ENCODE data around the gene CRTC1. TPM values are rescaled to one million over a fixed set of nuclear protein-coding genes. Genes with fewer than 3 reads are reported as not detected.
"Not testable (repeated sequence)": the region's sequence is repeated elsewhere in the genome, so short reads cannot be mapped to it uniquely, and the experiment has no call there.

Gene CRTC1
- total RNA-seq, 2 experiments from 2014 or later: 5.3 to 9.7 TPM

DNA sequence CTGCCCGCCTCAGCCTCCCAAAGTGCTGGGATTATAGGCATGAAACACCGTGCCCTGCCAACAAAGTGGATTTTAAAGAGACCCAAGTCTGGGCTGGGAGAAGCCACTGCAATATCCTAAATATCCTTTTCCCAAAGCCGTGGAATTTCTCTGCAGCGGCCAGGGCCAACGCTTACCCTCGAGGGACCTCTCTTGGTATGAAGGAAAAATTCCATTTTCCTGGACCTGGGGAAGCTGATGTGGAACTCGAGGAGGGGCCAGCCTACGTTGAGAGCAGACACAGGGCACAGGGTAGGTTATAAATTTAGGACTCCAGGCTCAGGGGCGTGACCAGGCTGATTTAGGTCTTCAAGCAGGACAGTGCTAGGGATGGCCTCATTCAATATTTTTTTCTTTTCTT lies 130.6 kb downstream of the CRTC1 start:
- intact Hi-C loops (cut with DNase I, micrococcal nuclease): no loop called here
- CTCF ChIA-PET: no interaction called here

GRCh38 chr19:18815673-18816072 lies 132.2 kb downstream of the CRTC1 start:
- H3K4me1 Mint-ChIP-seq: no peaks in the 10 kb centered on the region

More for the DNA sequence above, 130.6 kb downstream of the CRTC1 start:
- Mint-ChIP-seq H3K4me3 (no peak overlapping the region), H3K27me3 (peaks cover 8% of the 10 kb centered on the region), H3K36me3 (ENCODE audit: low read depth) (no peaks in the 10 kb centered on the region), H3K4me1 (peaks cover 4% of the 10 kb centered on the region), H3K9me3 (ENCODE audit: low read depth) (no peaks in the 10 kb centered on the region), H3K27ac (no peak overlapping the region)
- ATAC-seq (no peak), DNase-seq (no peak)
- POLR2A ChIA-PET: no interaction called here

GRCh38 chr19:18816645-18817044 lies 133.2 kb downstream of the CRTC1 start:
- POLR2A ChIA-PET: interaction anchor here (0.6 kb wide), 1 partner anchor 51 kb away, joined by 4 read pairs; no protein-coding TSS in a partner anchor
- DNase-seq; H3K27ac Mint-ChIP-seq; H3K4me1 Mint-ChIP-seq; H3K27me3 Mint-ChIP-seq; CTCF ChIA-PET; intact Hi-C loops (cut with DNase I, micrococcal nuclease); H3K36me3 Mint-ChIP-seq (ENCODE audit: low read depth); H3K4me3 Mint-ChIP-seq; H3K9me3 Mint-ChIP-seq (ENCODE audit: low read depth); ATAC-seq: not testable (repeated sequence)

More at GRCh38 chr19:18815673-18816072, 132.2 kb downstream of the CRTC1 start:
- ChIA-PET POLR2A (no interaction called here), CTCF (interaction anchor here (0.7 kb wide), 1 partner anchor 320 kb away, joined by 3 read pairs; no protein-coding TSS in a partner anchor)
- no peak overlapping the region for H3K4me3 Mint-ChIP-seq
- ATAC-seq: no peak
- H3K9me3 Mint-ChIP-seq (ENCODE audit: low read depth): no peaks in the 10 kb centered on the region
- H3K36me3 Mint-ChIP-seq (ENCODE audit: low read depth): no peaks in the 10 kb centered on the region
- H3K27ac Mint-ChIP-seq: no peak overlapping the region
- intact Hi-C loops (cut with DNase I, micrococcal nuclease): no loop called here
- H3K27me3 Mint-ChIP-seq: peaks cover 4% of the 10 kb centered on the region
- DNase-seq: no peak

DNA sequence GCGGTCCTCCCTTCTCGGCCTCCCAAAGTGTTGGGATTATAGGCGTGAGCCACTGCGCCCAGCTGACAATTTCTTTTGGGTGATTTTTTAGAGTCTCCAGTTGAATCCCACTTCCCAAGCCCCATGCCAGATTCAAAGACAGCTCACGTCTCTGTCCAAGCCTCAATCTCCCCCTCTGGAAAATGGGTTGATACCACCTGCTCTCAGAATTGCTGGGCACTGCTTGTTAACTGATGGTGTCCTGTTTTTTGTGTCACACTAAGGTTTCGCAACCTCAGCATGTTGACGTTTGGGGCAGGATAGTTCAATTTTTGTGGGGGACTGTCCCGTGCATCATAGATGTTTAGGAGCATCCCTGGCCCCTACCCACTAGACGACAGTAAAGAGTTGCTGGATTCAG lies 134.1 kb downstream of the CRTC1 start:
- CTCF ChIA-PET: no interaction called here
- Mint-ChIP-seq H3K4me1 (no peaks in the 10 kb centered on the region), H3K4me3 (no peak overlapping the region), H3K27ac (no peak overlapping the region), H3K27me3 (peaks cover 4% of the 10 kb centered on the region), H3K9me3 (ENCODE audit: low read depth) (no peaks in the 10 kb centered on the region), H3K36me3 (ENCODE audit: low read depth) (no peaks in the 10 kb centered on the region)
- intact Hi-C loops (cut with DNase I, micrococcal nuclease): no loop called here
- no peak for ATAC-seq
- DNase-seq: no peak
- POLR2A ChIA-PET: no interaction called here

DNA sequence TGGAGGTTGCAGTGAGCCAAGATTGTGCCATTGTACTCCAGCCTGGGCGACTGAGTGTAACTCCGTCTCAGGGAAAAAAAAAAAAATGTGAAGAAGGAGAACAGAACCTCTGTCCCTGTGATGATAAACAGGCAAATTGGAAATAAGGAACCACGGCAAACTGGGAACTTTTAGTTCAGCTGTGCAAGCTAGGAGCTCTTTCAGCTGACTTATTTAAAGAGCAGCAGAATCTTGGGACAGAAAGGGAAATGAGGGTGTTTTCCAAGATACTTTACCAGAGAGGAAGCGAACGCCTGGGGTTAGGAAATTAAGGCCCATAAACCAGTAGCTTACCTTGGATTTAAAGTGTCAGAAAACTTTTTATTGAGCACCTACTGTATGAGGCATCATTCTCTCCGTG lies 145.3 kb downstream of the CRTC1 start:
- H3K27ac Mint-ChIP-seq: no peak overlapping the region
- no peak overlapping the region for H3K4me3 Mint-ChIP-seq
- ChIA-PET CTCF (interaction anchor here (0.6 to 1.1 kb wide), 3 partner anchors 18 to 443 kb away, joined by 3 to 5 read pairs (median 4); partner anchors contain the start of gene GDF15), POLR2A (interaction anchor here (0.6 to 0.9 kb wide), 3 partner anchors 13 to 31 kb away, joined by 3 read pairs; no protein-coding TSS in a partner anchor)
- peaks cover 2% of the 10 kb centered on the region for H3K9me3 Mint-ChIP-seq (ENCODE audit: low read depth)
- DNase-seq (no peak), ATAC-seq (no peak)
- peaks cover 11% of the 10 kb centered on the region for H3K36me3 Mint-ChIP-seq (ENCODE audit: low read depth)
- peaks cover 3% of the 10 kb centered on the region for H3K27me3 Mint-ChIP-seq
- H3K4me1 Mint-ChIP-seq: peaks cover 6% of the 10 kb centered on the region
- intact Hi-C loops (cut with DNase I, micrococcal nuclease): no loop called here

DNA sequence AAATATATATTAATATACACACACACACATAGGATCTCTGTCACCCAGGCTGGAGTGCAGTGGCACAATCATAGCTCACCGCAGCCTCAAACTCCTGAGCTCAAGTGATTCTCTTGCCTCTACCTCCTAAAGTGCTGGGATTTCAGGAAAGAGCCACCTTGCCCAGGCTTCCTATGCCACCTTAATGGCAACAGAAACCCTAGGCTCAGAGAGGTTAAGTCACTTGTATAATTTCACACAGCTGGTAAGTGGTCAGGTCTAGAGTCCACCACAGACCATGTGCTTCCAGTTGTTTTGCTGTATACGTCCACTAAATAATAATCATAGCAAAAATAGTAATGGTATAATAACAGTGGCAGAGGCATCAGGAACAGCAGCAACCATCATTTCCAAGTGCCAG lies 147.0 kb downstream of the CRTC1 start:
- POLR2A ChIA-PET: interaction anchor here (0.9 kb wide), 1 partner anchor 9 kb away, joined by 4 read pairs; no protein-coding TSS in a partner anchor

DNA sequence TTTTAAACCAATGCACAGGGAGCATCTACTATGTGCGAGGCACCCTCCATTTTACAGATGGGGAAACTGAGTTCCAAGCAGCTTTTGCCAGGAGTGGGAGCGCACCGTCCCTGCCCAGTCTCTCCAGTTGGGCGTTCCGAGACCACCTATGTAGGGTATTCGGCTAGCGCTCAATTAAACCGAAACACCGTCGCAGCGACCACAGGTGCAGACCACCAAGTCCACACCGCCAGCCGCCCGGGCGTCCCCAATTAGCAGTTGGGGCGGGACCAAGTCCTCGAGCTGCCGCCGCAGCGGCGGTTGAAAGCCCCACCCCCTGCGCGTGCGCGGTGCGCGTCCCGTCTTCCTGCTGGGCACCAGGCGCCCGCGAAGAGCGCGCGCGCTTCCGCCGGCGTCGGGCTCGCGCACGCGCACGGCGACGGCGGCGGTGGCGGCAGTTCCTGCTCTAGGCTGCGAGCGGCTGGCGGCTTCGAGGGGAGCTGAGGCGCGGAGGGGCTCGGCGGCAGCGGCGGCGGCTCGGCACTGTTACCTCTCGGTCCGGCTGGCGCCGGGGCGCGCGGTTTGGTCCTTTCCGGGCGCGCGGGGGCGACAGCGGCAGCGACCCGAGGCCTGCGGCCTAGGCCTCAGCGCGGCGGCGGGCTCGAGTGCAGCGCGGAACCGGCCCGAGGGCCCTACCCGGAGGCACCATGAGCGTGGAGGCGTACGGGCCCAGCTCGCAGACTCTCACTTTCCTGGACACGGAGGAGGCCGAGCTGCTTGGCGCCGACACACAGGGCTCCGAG lies 148.2 kb downstream of the CRTC1 start, which contains the start of gene UPF1:
TSS of gene UPF1 (plus strand) at position 436 of the 782 bp plus-strand sequence. CDS start at position 687, 251 bp downstream.
- ChIA-PET POLR2A (interaction anchor here (0.6 to 1.9 kb wide), 7 partner anchors 10 to 550 kb away, joined by 3 to 12 read pairs (median 3); partner anchors contain the start of genes COPE, DDX49 and JUND), CTCF (interaction anchor here (0.5 to 5.8 kb wide), 8 partner anchors 13 to 410 kb away, joined by 3 to 47 read pairs (median 3); no protein-coding TSS in a partner anchor)
- Mint-ChIP-seq H3K27me3 (peaks cover 3% of the 10 kb centered on the region), H3K27ac (peak within 1 kb of the TSS; percentile 90), H3K4me3 (peak within 1 kb of the TSS; percentile 96), H3K4me1 (peaks cover 34% of the 10 kb centered on the region), H3K36me3 (ENCODE audit: low read depth) (peaks cover 38% of the 10 kb centered on the region), H3K9me3 (ENCODE audit: low read depth) (no peaks in the 10 kb centered on the region)
- intact Hi-C loops (cut with DNase I, micrococcal nuclease): loop anchor here in 1 of 2 experiments (1.0 to 5.0 kb wide), 12 partner anchors 46 to 489 kb away; partner anchors contain the start of genes ARMC6, BORCS8, COPE and CRTC1
- peak; percentile 82 for ATAC-seq
- peak; percentile 98 for DNase-seq

More for the DNA sequence above, 147.0 kb downstream of the CRTC1 start:
- no peak for ATAC-seq
- Mint-ChIP-seq H3K36me3 (ENCODE audit: low read depth) (peaks cover 27% of the 10 kb centered on the region), H3K27ac (no peak overlapping the region), H3K4me3 (no peak overlapping the region), H3K9me3 (ENCODE audit: low read depth) (peaks cover 2% of the 10 kb centered on the region), H3K4me1 (peaks cover 23% of the 10 kb centered on the region), H3K27me3 (peaks cover 3% of the 10 kb centered on the region)
- no peak for DNase-seq
- intact Hi-C loops (cut with DNase I, micrococcal nuclease): loop anchor here in 1 of 2 experiments (2.0 to 5.0 kb wide), 2 partner anchors 202 to 488 kb away; partner anchors contain the start of genes ARMC6, PGPEP1 and SUGP2
- CTCF ChIA-PET: interaction anchor here (0.9 to 2.8 kb wide), 3 partner anchors 14 to 115 kb away, joined by 3 to 8 read pairs (median 3); no protein-coding TSS in a partner anchor

Other genes with a start within 250 kb of the CRTC1 start
- gene ISYNA1, start 245.5 kb upstream of the CRTC1 start, total RNA-seq: 10 to 100 TPM; 18.8 to 23.3 TPM
- gene ELL, start 161.6 kb upstream of the CRTC1 start, total RNA-seq: 10 to 100 TPM; 20.2 to 21.4 TPM
- 100 to 1,000 TPM; 208 to 211 TPM for gene FKBP8, start 140.1 kb upstream of the CRTC1 start, total RNA-seq
- gene KXD1, start 125.8 kb upstream of the CRTC1 start, total RNA-seq: 100 to 1,000 TPM; 121 to 170 TPM
- gene UBA52, start 111.8 kb upstream of the CRTC1 start, total RNA-seq: 1,000 to 10,000 TPM; 1,703 to 2,296 TPM
- 10 to 100 TPM; 47.8 to 81.3 TPM for gene REX1BD, start 94.9 kb upstream of the CRTC1 start, total RNA-seq
- gene CRLF1, start 76.9 kb upstream of the CRTC1 start, total RNA-seq: not detected
- gene TMEM59L, start 70.8 kb upstream of the CRTC1 start, total RNA-seq: under 1 TPM in 1 of 2 experiments, not detected in 1; 0.11 TPM
- 10 to 100 TPM in 1 of 2 experiments, 1 to 10 TPM in 1; 9.9 to 11.9 TPM for gene KLHL26, start 46.7 kb upstream of the CRTC1 start, total RNA-seq
- not detected for gene COMP, start 107.6 kb downstream of the CRTC1 start, total RNA-seq
- 10 to 100 TPM; 72.4 to 74.0 TPM for gene UPF1, start 148.3 kb downstream of the CRTC1 start, total RNA-seq
- gene CERS1, start 212.5 kb downstream of the CRTC1 start, total RNA-seq: under 1 TPM; 0.11 to 0.16 TPM
- 100 to 1,000 TPM; 158 to 182 TPM for gene COPE, start 235.7 kb downstream of the CRTC1 start, total RNA-seq
- gene DDX49, start 236.0 kb downstream of the CRTC1 start, total RNA-seq: 10 to 100 TPM; 51.4 to 53.4 TPM